AG04449 (cell line): Measurements from ENCODE around the gene NANOS2.

Source experiments
- CTCF ChIA-PET: fragments of 350-600 bp; formaldehyde crosslinking; extraction: SDS; loops from one replicate; lab custom pipeline; 2021; ENCODE audit warnings: antibody characterized with exemption; lab: Yijun Ruan, JAX
- POLR2A ChIA-PET: fragments of 400-600, 350-600 bp; formaldehyde crosslinking; extraction: SDS; loops from one replicate; lab custom pipeline; 2020; ENCODE audit warnings: antibody characterized with exemption, inconsistent platforms; lab: Yijun Ruan, JAX
- DNase-seq: peaks from one replicate; pipeline ENCODE4 v3.0.0-alpha.2; 2010; ENCODE audit warnings: low read depth, low spot score
- H3K4me3 ChIP-seq: 2 replicates; pipeline ENCODE4 v1.5.1; 2011; ENCODE audit warnings: low read depth, mild to moderate bottlenecking, control low read depth, low read length
- CTCF ChIP-seq: IDR thresholded peaks from one replicate; pipeline ENCODE4 v1.5.1; 2011; ENCODE audit warnings: mild to moderate bottlenecking, moderate library complexity, low read length, control low read depth, inconsistent platforms; ENCODE audit not compliant: insufficient read depth; ENCODE audit errors: missing control alignments

The NANOS2 gene

DNA sequence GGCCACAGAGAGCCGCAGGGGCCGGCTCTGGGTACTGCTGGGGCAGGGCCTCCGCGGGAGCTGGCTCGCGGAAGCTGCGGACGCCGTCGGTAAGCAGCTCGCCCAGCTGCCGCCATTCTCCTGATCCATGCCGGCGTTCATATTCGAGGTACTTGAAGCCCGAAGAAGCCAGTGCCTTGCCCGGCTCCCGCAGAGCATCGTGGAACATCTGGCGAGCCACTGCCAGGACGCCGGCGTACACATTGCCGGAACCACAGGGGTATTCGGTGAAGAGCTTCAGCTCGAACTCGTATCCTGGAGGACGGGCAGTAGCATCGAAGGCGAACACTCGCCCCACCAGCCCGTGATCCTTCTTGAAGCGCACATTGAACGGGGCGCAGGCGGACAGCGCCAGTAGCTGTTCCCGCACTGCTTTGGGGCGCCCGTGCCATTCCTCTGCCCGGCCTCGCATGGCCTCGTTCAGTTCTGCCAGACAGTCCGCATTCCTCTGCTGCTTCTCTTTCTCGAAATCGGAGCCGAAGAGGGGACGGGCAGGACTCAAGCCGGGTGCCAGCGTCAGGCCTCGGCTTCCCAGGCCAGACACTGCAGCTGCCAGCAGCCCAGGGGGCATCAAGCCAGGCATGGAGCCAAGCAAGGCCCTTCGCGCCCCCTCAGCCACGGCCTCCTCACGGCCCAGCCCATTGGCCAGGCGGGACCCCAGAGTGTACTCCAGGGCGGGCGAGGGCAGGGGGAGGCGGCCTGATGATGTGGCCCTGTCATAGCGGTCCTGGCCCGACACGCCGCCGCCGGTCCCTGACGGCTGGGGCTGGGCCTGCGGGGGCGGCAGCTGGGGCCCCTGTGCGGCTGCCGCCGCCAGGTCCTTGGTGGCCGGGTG, 29.7 kb downstream of the NANOS2 start:
- no peak for DNase-seq
- ChIA-PET POLR2A (interaction anchor here (1.6 to 2.2 kb wide), 2 partner anchors 17 to 102 kb away, joined by 3 to 8 read pairs; partner anchors contain the start of genes DMPK and MYPOP), CTCF (interaction anchor here (0.7 to 10.0 kb wide), 12 partner anchors 7 to 132 kb away, joined by 3 to 95 read pairs (median 5); partner anchors contain the start of genes FOXA3, MYPOP, RSPH6A and SYMPK)
- TF ChIP-seq CTCF, result no peak
- H3K4me3 ChIP-seq, result peak overlapping the region; percentile 78

- DNase-seq, result no peak
- peak overlapping the region; percentile 29; the same call in 1 of the 2 replicates for H3K4me3 ChIP-seq
- POLR2A ChIA-PET, result interaction anchor here (1.6 to 2.2 kb wide), 2 partner anchors 18 to 101 kb away, joined by 3 to 8 read pairs; partner anchors contain the start of genes DMPK and MYPOP
- CTCF ChIA-PET, result interaction anchor here (0.7 to 10.0 kb wide), 12 partner anchors 8 to 133 kb away, joined by 3 to 95 read pairs (median 8); partner anchors contain the start of genes FOXA3, MYPOP, RSPH6A and SIX5
- TF ChIP-seq CTCF, result no peak
Observed at GRCh38 chr19:45883881-45884681, 30.5 kb downstream of the NANOS2 start.

- H3K4me3 ChIP-seq, result peak overlapping the region; percentile 29; the same call in 1 of the 2 replicates
- no peak for TF ChIP-seq CTCF
- no peak for DNase-seq
- POLR2A ChIA-PET, result no interaction called here
- CTCF ChIA-PET, result interaction anchor here (1.2 to 10.0 kb wide), 12 partner anchors 9 to 380 kb away, joined by 3 to 95 read pairs (median 7); partner anchors contain the start of genes FOXA3, MYPOP, RSPH6A and SIX5
Observed at GRCh38 chr19:45883586-45883880, 31.0 kb downstream of the NANOS2 start.

GRCh38 chr19:45882652-45883585, 31.7 kb downstream of the NANOS2 start:
- peak; percentile 33 for DNase-seq
- ChIA-PET CTCF (interaction anchor here (0.8 to 10.0 kb wide), 17 partner anchors 8 to 380 kb away, joined by 3 to 95 read pairs (median 6); partner anchors contain the start of genes FOXA3, MYPOP, RSPH6A and SIX5), POLR2A (no interaction called here)
- TF ChIP-seq CTCF, result peak; percentile 100
- H3K4me3 ChIP-seq, result no peak overlapping the region

- no peak for DNase-seq
- ChIA-PET CTCF (interaction anchor here (0.7 to 10.0 kb wide), 13 partner anchors 10 to 381 kb away, joined by 3 to 95 read pairs (median 6); partner anchors contain the start of genes FOXA3, RSPH6A, SIX5 and SYMPK), POLR2A (interaction anchor here (0.6 kb wide), 1 partner anchor 524 kb away, joined by 3 read pairs; no protein-coding TSS in a partner anchor)
- no peak overlapping the region for H3K4me3 ChIP-seq
- TF ChIP-seq CTCF, result no peak
Observed at GRCh38 chr19:45881909-45882528, 32.6 kb downstream of the NANOS2 start.
